ENCODE data around the gene SLC5A1.

- TF ChIP-seq POLR2A (IDR thresholded peaks at IDR 0.05) (no peak), CTCF (IDR thresholded peaks at IDR 0.05) (no peak)
These were observed 1.9 kb downstream of the SLC5A1 start for GRCh38 chr22:32044913-32045312.
